Measurements from ENCODE around the gene CDH16. TPM values are rescaled to one million over a fixed set of nuclear protein-coding genes. Genes with fewer than 3 reads are reported as not detected.

Gene CDH16
- total RNA-seq, 6 donors from 2014 or later = 0.40 to 1.8 (median 1.7) TPM; not detected in 3

DNA sequence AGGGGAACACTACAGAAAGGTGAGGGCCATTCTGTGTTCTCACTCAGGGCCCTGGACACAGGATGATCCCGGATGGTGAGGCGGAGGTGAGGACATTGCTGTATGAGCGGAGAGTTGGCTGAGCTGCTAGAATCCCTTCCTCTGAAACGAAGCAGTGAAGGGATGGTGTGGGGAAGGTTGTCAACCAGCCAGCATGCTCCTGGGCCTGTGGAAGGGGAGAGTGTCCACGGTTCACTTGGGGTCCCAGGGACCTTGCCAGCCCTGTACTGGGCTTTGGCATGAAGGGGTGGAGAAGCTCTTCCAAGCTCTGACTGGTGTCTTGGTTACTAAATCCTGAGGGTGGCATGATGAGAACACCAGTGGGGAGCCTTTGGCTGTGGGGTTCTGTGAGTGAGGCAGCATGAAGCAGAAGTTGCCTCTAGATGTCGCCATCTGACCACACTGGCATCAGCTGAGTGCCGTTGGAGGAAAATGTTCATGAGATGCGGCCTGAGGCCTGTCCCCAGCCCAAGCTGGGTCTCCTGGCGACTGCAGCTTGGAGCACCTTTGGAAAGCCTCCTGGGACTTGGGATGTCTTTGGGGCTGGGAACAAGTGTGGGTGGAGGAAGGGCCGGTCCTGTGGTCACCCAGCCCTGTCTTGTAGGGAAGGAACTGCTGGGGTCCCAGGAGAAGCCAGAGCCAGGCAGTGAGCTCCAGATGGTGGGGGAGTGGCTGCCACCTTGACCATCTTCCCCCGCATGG lies 23.6 kb downstream of the CDH16 start:
- peak in 1 of 2 donors; percentile 72 for DNase-seq
- Histone ChIP-seq H3K27me3 (no peaks in the 10 kb centered on the region), H3K9me3 (no peaks in the 10 kb centered on the region), H3K36me3 (peaks cover 0 to 3% (median 0%) of the 10 kb centered on the region in 4 donors), H3K4me1 (peaks cover 11 to 20% (median 15%) of the 10 kb centered on the region in 4 donors), H3K27ac (no peak overlapping the region), H3K4me3 (no peak overlapping the region)
- TF ChIP-seq POLR2AphosphoS5 (IDR thresholded peaks at IDR 0.05) (no peak), POLR2A (IDR thresholded peaks at IDR 0.05) (no peak), EP300 (IDR thresholded peaks at IDR 0.05) (no peak)
- TF ChIP-seq, protein P1, sequence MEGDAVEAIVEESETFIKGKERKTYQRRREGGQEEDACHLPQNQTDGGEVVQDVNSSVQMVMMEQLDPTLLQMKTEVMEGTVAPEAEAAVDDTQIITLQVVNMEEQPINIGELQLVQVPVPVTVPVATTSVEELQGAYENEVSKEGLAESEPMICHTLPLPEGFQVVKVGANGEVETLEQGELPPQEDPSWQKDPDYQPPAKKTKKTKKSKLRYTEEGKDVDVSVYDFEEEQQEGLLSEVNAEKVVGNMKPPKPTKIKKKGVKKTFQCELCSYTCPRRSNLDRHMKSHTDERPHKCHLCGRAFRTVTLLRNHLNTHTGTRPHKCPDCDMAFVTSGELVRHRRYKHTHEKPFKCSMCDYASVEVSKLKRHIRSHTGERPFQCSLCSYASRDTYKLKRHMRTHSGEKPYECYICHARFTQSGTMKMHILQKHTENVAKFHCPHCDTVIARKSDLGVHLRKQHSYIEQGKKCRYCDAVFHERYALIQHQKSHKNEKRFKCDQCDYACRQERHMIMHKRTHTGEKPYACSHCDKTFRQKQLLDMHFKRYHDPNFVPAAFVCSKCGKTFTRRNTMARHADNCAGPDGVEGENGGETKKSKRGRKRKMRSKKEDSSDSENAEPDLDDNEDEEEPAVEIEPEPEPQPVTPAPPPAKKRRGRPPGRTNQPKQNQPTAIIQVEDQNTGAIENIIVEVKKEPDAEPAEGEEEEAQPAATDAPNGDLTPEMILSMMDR (IDR thresholded peaks at IDR 0.05) = peak; percentile 48 to 84 (median 75)
- 52 to 58% methylated on average over 6 to 11 of the region's 11 CpGs for WGBS, 2 donors
- peak; percentile 81 to 82 for ATAC-seq (ENCODE audit: low FRiP score in 2 of 2)

- Histone ChIP-seq H3K9me3 (no peaks in the 10 kb centered on the region), H3K4me1 (peaks cover 0 to 10% (median 4%) of the 10 kb centered on the region in 4 donors), H3K36me3 (peaks cover 0 to 3% (median 0%) of the 10 kb centered on the region in 4 donors), H3K27ac (no peak overlapping the region), H3K4me3 (no peak overlapping the region), H3K27me3 (no peaks in the 10 kb centered on the region)
- 75 to 86% methylated on average over 2 of the region's 2 CpGs for WGBS, 2 donors
- ATAC-seq (ENCODE audit: low FRiP score in 2 of 2) (no peak), DNase-seq (no peak)
- no peak for TF ChIP-seq POLR2A (IDR thresholded peaks at IDR 0.05)
- TF ChIP-seq EP300 (IDR thresholded peaks at IDR 0.05) = no peak
- no peak for TF ChIP-seq POLR2AphosphoS5 (IDR thresholded peaks at IDR 0.05)
- TF ChIP-seq, protein P1 (IDR thresholded peaks at IDR 0.05) = no peak
Measured at GRCh38 chr16:66894055-66894454, 24.6 kb downstream of the CDH16 start.

GRCh38 chr16:66891797-66892196 lies 26.9 kb downstream of the CDH16 start:
- Histone ChIP-seq H3K36me3 (peaks cover 0 to 5% (median 0%) of the 10 kb centered on the region in 4 donors), H3K4me1 (peaks cover 0 to 3% (median 1%) of the 10 kb centered on the region in 4 donors), H3K27me3 (no peaks in the 10 kb centered on the region), H3K9me3 (no peaks in the 10 kb centered on the region), H3K4me3 (no peak overlapping the region), H3K27ac (no peak overlapping the region)
- DNase-seq (no peak), ATAC-seq (ENCODE audit: low FRiP score in 2 of 2) (no peak)
- TF ChIP-seq POLR2A (IDR thresholded peaks at IDR 0.05) = no peak
- TF ChIP-seq POLR2AphosphoS5 (IDR thresholded peaks at IDR 0.05) = no peak
- no peak for TF ChIP-seq EP300 (IDR thresholded peaks at IDR 0.05)
- TF ChIP-seq, protein P1 (IDR thresholded peaks at IDR 0.05) = no peak
- 91 to 93% methylated on average over 6 of the region's 6 CpGs for WGBS, 2 donors

DNA sequence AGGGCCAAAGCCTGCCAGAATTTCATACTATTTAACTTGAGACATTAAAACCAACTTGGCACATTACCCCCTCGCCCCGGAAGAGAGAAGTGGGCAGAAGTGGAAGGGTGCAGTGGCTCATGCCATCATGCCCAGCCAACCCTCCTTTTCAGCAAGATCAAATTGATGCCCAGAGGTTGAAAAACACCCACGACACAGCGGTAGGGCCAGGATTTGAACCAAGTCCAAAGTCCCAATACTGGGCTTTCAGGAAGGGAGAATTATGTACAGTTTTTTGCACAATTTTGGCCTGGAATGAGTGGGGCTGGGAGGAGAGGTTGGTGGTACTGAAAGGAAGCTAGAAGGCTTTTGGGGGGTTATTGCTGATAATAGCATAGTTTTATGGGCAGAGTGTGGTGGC lies 27.3 kb downstream of the CDH16 start:
- TF ChIP-seq POLR2AphosphoS5 (IDR thresholded peaks at IDR 0.05) (no peak), POLR2A (IDR thresholded peaks at IDR 0.05) (no peak), EP300 (IDR thresholded peaks at IDR 0.05) (no peak)
- TF ChIP-seq, protein P1 (IDR thresholded peaks at IDR 0.05) = no peak
- Histone ChIP-seq H3K27me3 (no peaks in the 10 kb centered on the region), H3K27ac (no peak overlapping the region), H3K4me3 (no peak overlapping the region), H3K4me1 (peaks cover 0 to 7% (median 2%) of the 10 kb centered on the region in 4 donors), H3K36me3 (peaks cover 0 to 9% (median 0%) of the 10 kb centered on the region in 4 donors), H3K9me3 (no peaks in the 10 kb centered on the region)
- DNase-seq = no peak
- WGBS, 2 donors = 74 to 87% methylated on average over 4 of the region's 4 CpGs
- ATAC-seq (ENCODE audit: low FRiP score in 2 of 2) = no peak
